Trophoblast cell (in vitro differentiated cells and primary cell): ENCODE data around the gene PDIA2.
"Not testable (repeated sequence)": the region's sequence is repeated elsewhere in the genome, so short reads cannot be mapped to it uniquely, and the experiment has no call there.

ENCODE experiments used
- DNase-seq, 2 donors: peaks; one replicate each; pipeline ENCODE4 v3.0.0-alpha.2; 2016
- H2AFZ ChIP-seq: 2 replicates; pipeline ENCODE4 v1.6.1; 2013; ENCODE audit warnings: low read length, moderate library complexity, mild to moderate bottlenecking; ENCODE audit not compliant: insufficient read depth, poor library complexity
- H2AK5ac ChIP-seq: 2 replicates; pipeline ENCODE4 v1.6.1; 2013; ENCODE audit warnings: mild to moderate bottlenecking, low read length
- H2BK120ac ChIP-seq: 2 replicates; pipeline ENCODE4 v1.6.1; 2013; ENCODE audit warnings: low read length, mild to moderate bottlenecking, moderate library complexity; ENCODE audit not compliant: insufficient read depth, poor library complexity
- H2BK12ac ChIP-seq: 2 replicates; pipeline ENCODE4 v1.6.1; 2013; ENCODE audit warnings: mild to moderate bottlenecking, low read length, moderate library complexity
- H2BK5ac ChIP-seq: 2 replicates; pipeline ENCODE4 v1.6.1; 2013; ENCODE audit warnings: low read length, low read depth, moderate library complexity, mild to moderate bottlenecking; ENCODE audit not compliant: poor library complexity
- H3K14ac ChIP-seq: 2 replicates; pipeline ENCODE4 v1.6.1; 2013; ENCODE audit warnings: mild to moderate bottlenecking, low read length
- H3K18ac ChIP-seq: 2 replicates; pipeline ENCODE4 v1.6.1; 2013; ENCODE audit warnings: mild to moderate bottlenecking, low read length
- H3K23ac ChIP-seq: 2 replicates; pipeline ENCODE4 v1.6.1; 2013; ENCODE audit warnings: low read length
- H3K27ac ChIP-seq: 2 replicates; pipeline ENCODE4 v1.5.1; 2013; ENCODE audit warnings: low read depth, mild to moderate bottlenecking, inconsistent platforms, low read length, moderate library complexity
- H3K27me3 ChIP-seq: 2 replicates; pipeline ENCODE4 v1.6.1; 2013; ENCODE audit warnings: inconsistent platforms, mild to moderate bottlenecking, low read length, moderate library complexity; ENCODE audit not compliant: insufficient read depth
- H3K36me3 ChIP-seq, 2 experiments: 1 replicate in 1 of 2; 2 replicates in 1 of 2; pipeline ENCODE4 v1.6.1; 2013; ENCODE audit warnings: low read length in 2 of 2, mild to moderate bottlenecking in 2 of 2, moderate library complexity in 1 of 2; ENCODE audit not compliant: insufficient read depth in 2 of 2, control insufficient read depth in 1 of 2
- H3K4ac ChIP-seq: 2 replicates; pipeline ENCODE4 v1.6.1; 2013; ENCODE audit warnings: low read depth, mild to moderate bottlenecking, low read length, moderate library complexity
- H3K4me1 ChIP-seq, 2 experiments: 1 replicate in 1 of 2; 2 replicates in 1 of 2; pipeline ENCODE4 v1.6.1; 2013; ENCODE audit warnings: low read length in 2 of 2, mild to moderate bottlenecking in 2 of 2, moderate library complexity in 1 of 2; ENCODE audit not compliant: insufficient read depth in 2 of 2, control insufficient read depth in 1 of 2
- H3K4me2 ChIP-seq: 2 replicates; pipeline ENCODE4 v1.6.1; 2013; ENCODE audit warnings: inconsistent platforms, mild to moderate bottlenecking, low read length, moderate library complexity
- H3K4me3 ChIP-seq: 2 replicates; pipeline ENCODE4 v1.5.1; 2013; ENCODE audit warnings: mild to moderate bottlenecking, low read depth, low read length, inconsistent platforms
- H3K79me1 ChIP-seq: one replicate; pipeline ENCODE4 v1.6.1; 2013; ENCODE audit warnings: low read length
- H3K79me2 ChIP-seq: 2 replicates; pipeline ENCODE4 v1.6.1; 2013; ENCODE audit warnings: low read length, mild to moderate bottlenecking; ENCODE audit not compliant: control insufficient read depth, insufficient read depth, poor library complexity
- H3K9ac ChIP-seq: 2 replicates; pipeline ENCODE4 v1.6.1; 2013; ENCODE audit warnings: mild to moderate bottlenecking, low read length
- H3K9me3 ChIP-seq: 2 replicates; pipeline ENCODE4 v1.6.1; 2013; ENCODE audit warnings: low read depth, mild to moderate bottlenecking, control low read depth, inconsistent platforms, low read length; ENCODE audit not compliant: insufficient read depth
- H4K12ac ChIP-seq: 2 replicates; pipeline ENCODE4 v1.6.1; 2013; ENCODE audit warnings: low read depth, mild to moderate bottlenecking, low read length, moderate library complexity
- H4K8ac ChIP-seq: 2 replicates; pipeline ENCODE4 v1.6.1; 2013; ENCODE audit warnings: low read depth, mild to moderate bottlenecking, low read length, moderate library complexity
- H4K91ac ChIP-seq: one replicate; pipeline ENCODE4 v1.6.1; 2013; ENCODE audit warnings: low read depth, mild to moderate bottlenecking, low read length, moderate library complexity
- WGBS: extraction: QIAGEN DNeasy Blood & Tissue Kit; methylation state at CpG from one replicate; pipeline ENCODE4 v1.1.7; 2013; ENCODE audit warnings: missing lambda C conversion rate; ENCODE audit not compliant: insufficient read length, insufficient coverage; ENCODE audit errors: extremely low coverage; 5-methylcytosine and 5-hydroxymethylcytosine counted together

Gene PDIA2

GRCh38 chr16:266258-267164 is 16.5 kb upstream of the PDIA2 start:
- Histone ChIP-seq H3K27ac (no peak overlapping the region), H3K4me3 (no peak overlapping the region), H3K79me2 (no peaks in the 10 kb centered on the region), H3K79me1 (no peaks in the 10 kb centered on the region), H3K18ac (no peak overlapping the region), H3K27me3 (no peaks in the 10 kb centered on the region), H3K4me1 (no peaks in the 10 kb centered on the region), H2BK120ac (no peak overlapping the region), H2AK5ac (no peak overlapping the region), H4K91ac (no peak overlapping the region), H3K9ac (no peak overlapping the region), H3K14ac (no peak overlapping the region), H4K8ac (no peak overlapping the region), H3K23ac (no peak overlapping the region), H2AFZ (no peak overlapping the region), H2BK12ac (no peak overlapping the region), H3K36me3 (peaks cover 30 to 33% of the 10 kb centered on the region in 2 experiments), H3K4me2 (no peak overlapping the region), H4K12ac (no peak overlapping the region), H2BK5ac (no peak overlapping the region), H3K4ac (no peak overlapping the region), H3K9me3 (peaks cover 11% of the 10 kb centered on the region)
- DNase-seq, result no peak
- WGBS, result no CpG with 5 or more reads among the region's 25 CpGs

- WGBS, result no CpG with 5 or more reads among the region's 17 CpGs
- H3K79me2 ChIP-seq, H3K18ac ChIP-seq, H2BK5ac ChIP-seq, H2AK5ac ChIP-seq, H3K79me1 ChIP-seq, H2BK12ac ChIP-seq, H3K14ac ChIP-seq, H3K27me3 ChIP-seq, H4K91ac ChIP-seq, H3K4ac ChIP-seq, H3K23ac ChIP-seq, H3K27ac ChIP-seq, H2AFZ ChIP-seq, H4K8ac ChIP-seq, H2BK120ac ChIP-seq, H3K9ac ChIP-seq, H3K4me2 ChIP-seq, DNase-seq, H3K4me1 ChIP-seq, H4K12ac ChIP-seq: not testable (repeated sequence)
- Histone ChIP-seq H3K4me3 (peak overlapping the region; percentile 24), H3K9me3 (peaks cover 11% of the 10 kb centered on the region), H3K36me3 (peaks cover 21 to 23% of the 10 kb centered on the region in 2 experiments)
Measured at GRCh38 chr16:267562-267961, 15.4 kb upstream of the PDIA2 start.

- H3K27ac ChIP-seq, result no peak overlapping the region
- no CpG with 5 or more reads among the region's 40 CpGs for WGBS
Measured at GRCh38 chr16:268141-269053, 14.6 kb upstream of the PDIA2 start.

GRCh38 chr16:269061-269796 is 13.7 kb upstream of the PDIA2 start:
- no peak overlapping the region for H4K91ac ChIP-seq
- no peak overlapping the region for H2BK5ac ChIP-seq
- no peak overlapping the region for H3K9ac ChIP-seq
- H2AK5ac ChIP-seq, result no peak overlapping the region
- no peak for DNase-seq
- WGBS, result no CpG with 5 or more reads among the region's 24 CpGs
- no peak overlapping the region for H3K4ac ChIP-seq
- H4K12ac ChIP-seq, result no peak overlapping the region
- H3K4me2 ChIP-seq, result no peak overlapping the region
- H2AFZ ChIP-seq, result no peak overlapping the region
- peaks cover 9 to 10% of the 10 kb centered on the region in 2 experiments for H3K36me3 ChIP-seq
- no peak overlapping the region for H2BK12ac ChIP-seq
- no peak overlapping the region for H3K14ac ChIP-seq
- H3K9me3 ChIP-seq, result peaks cover 11% of the 10 kb centered on the region
- H2BK120ac ChIP-seq, result no peak overlapping the region
- H3K4me3 ChIP-seq, result no peak overlapping the region
- no peaks in the 10 kb centered on the region for H3K79me2 ChIP-seq
- no peaks in the 10 kb centered on the region for H3K79me1 ChIP-seq
- no peak overlapping the region for H3K18ac ChIP-seq
- no peak overlapping the region for H3K23ac ChIP-seq
- no peak overlapping the region for H3K27ac ChIP-seq
- H4K8ac ChIP-seq, result no peak overlapping the region
- no peaks in the 10 kb centered on the region for H3K4me1 ChIP-seq
- no peaks in the 10 kb centered on the region for H3K27me3 ChIP-seq

More at GRCh38 chr16:268141-269053, 14.6 kb upstream of the PDIA2 start:
- Histone ChIP-seq H3K9me3 (peaks cover 11% of the 10 kb centered on the region), H4K91ac (no peak overlapping the region), H3K79me1 (no peaks in the 10 kb centered on the region), H2AK5ac (no peak overlapping the region), H4K12ac (no peak overlapping the region), H2BK12ac (no peak overlapping the region), H3K23ac (no peak overlapping the region), H3K27me3 (no peaks in the 10 kb centered on the region), H3K36me3 (peaks cover 17 to 19% of the 10 kb centered on the region in 2 experiments), H3K4me1 (no peaks in the 10 kb centered on the region), H2BK5ac (no peak overlapping the region), H3K14ac (no peak overlapping the region), H2BK120ac (no peak overlapping the region), H3K9ac (no peak overlapping the region), H3K79me2 (no peaks in the 10 kb centered on the region), H2AFZ (no peak overlapping the region), H3K4me2 (no peak overlapping the region), H3K4ac (no peak overlapping the region), H4K8ac (no peak overlapping the region), H3K4me3 (peak overlapping the region; percentile 31), H3K18ac (no peak overlapping the region)
- DNase-seq, result peak; percentile 17 to 41
